HG03103 (cell line): Measurements from ENCODE around the gene MAZ.
"Not testable (repeated sequence)": the region's sequence is repeated elsewhere in the genome, so short reads cannot be mapped to it uniquely, and the experiment has no call there.

Source experiments
- ATAC-seq: cut with Tn5 transposase; IDR thresholded peaks from one replicate; pipeline ENCODE4 v1.9.1; 2021; ENCODE audit warnings: low read depth; ENCODE audit not compliant: unreplicated experiment

MAZ gene

GRCh38 chr16:29820730-29821642, 14.7 kb downstream of the MAZ start:
- ATAC-seq: no peak

GRCh38 chr16:29821643-29822115, 15.3 kb downstream of the MAZ start:
- no peak for ATAC-seq

- no peak for ATAC-seq
Measured at GRCh38 chr16:29824589-29825144, 18.3 kb downstream of the MAZ start.

GRCh38 chr16:29825145-29826044, 19.1 kb downstream of the MAZ start:
- no peak for ATAC-seq

GRCh38 chr16:29826342-29826695, 20.0 kb downstream of the MAZ start:
- no peak for ATAC-seq

GRCh38 chr16:29830774-29831173, 24.4 kb downstream of the MAZ start:
- no peak for ATAC-seq

GRCh38 chr16:29831490-29831889, 25.2 kb downstream of the MAZ start:
- ATAC-seq: no peak

GRCh38 chr16:29833219-29833618, 26.9 kb downstream of the MAZ start:
- not testable (repeated sequence) for ATAC-seq

- no peak for ATAC-seq
Measured at GRCh38 chr16:29834079-29834478, 27.8 kb downstream of the MAZ start.

GRCh38 chr16:29835926-29836325, 29.6 kb downstream of the MAZ start:
- no peak for ATAC-seq

GRCh38 chr16:29836623-29837022, 30.3 kb downstream of the MAZ start:
- no peak for ATAC-seq

- ATAC-seq: no peak
Measured at GRCh38 chr16:29837841-29838240, 31.5 kb downstream of the MAZ start.

- ATAC-seq: no peak
Measured at GRCh38 chr16:29839822-29840221, 33.5 kb downstream of the MAZ start.

GRCh38 chr16:29840240-29840639, 33.9 kb downstream of the MAZ start:
- ATAC-seq: no peak

- ATAC-seq: no peak
Measured at GRCh38 chr16:29841631-29842030, 35.3 kb downstream of the MAZ start.

- ATAC-seq: no peak
Measured at GRCh38 chr16:29842732-29843346, 36.5 kb downstream of the MAZ start.

GRCh38 chr16:29843931-29844330, 37.6 kb downstream of the MAZ start:
- ATAC-seq: no peak

- ATAC-seq: no peak
Measured at GRCh38 chr16:29844575-29845331, 38.4 kb downstream of the MAZ start.

- ATAC-seq: no peak
Measured at GRCh38 chr16:29845656-29846055, 39.3 kb downstream of the MAZ start.
